ENCODE results near the gene CAMK4. TPM values are rescaled to one million over a fixed set of nuclear protein-coding genes. Genes with fewer than 3 reads are reported as not detected.

The CAMK4 gene
- total and polyA plus RNA-seq, 4 donors, result 0.27 to 1.4 (median 1.2) TPM

- TF ChIP-seq, protein P1, sequence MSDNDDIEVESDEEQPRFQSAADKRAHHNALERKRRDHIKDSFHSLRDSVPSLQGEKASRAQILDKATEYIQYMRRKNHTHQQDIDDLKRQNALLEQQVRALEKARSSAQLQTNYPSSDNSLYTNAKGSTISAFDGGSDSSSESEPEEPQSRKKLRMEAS (IDR thresholded peaks at IDR 0.05), result no peak
- TF ChIP-seq JUND (IDR thresholded peaks at IDR 0.05), result no peak
These were observed 89.0 kb downstream of the CAMK4 start (continued) for GRCh38 chr5:111313017-111313724.

- TF ChIP-seq, protein P2, sequence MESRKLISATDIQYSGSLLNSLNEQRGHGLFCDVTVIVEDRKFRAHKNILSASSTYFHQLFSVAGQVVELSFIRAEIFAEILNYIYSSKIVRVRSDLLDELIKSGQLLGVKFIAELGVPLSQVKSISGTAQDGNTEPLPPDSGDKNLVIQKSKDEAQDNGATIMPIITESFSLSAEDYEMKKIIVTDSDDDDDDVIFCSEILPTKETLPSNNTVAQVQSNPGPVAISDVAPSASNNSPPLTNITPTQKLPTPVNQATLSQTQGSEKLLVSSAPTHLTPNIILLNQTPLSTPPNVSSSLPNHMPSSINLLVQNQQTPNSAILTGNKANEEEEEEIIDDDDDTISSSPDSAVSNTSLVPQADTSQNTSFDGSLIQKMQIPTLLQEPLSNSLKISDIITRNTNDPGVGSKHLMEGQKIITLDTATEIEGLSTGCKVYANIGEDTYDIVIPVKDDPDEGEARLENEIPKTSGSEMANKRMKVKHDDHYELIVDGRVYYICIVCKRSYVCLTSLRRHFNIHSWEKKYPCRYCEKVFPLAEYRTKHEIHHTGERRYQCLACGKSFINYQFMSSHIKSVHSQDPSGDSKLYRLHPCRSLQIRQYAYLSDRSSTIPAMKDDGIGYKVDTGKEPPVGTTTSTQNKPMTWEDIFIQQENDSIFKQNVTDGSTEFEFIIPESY (IDR thresholded peaks at IDR 0.05), result no peak
- TF ChIP-seq NR2F2 (IDR thresholded peaks at IDR 0.05), result no peak
- TF ChIP-seq ATF3 (IDR thresholded peaks at IDR 0.05), result no peak
- TF ChIP-seq, protein P3, sequence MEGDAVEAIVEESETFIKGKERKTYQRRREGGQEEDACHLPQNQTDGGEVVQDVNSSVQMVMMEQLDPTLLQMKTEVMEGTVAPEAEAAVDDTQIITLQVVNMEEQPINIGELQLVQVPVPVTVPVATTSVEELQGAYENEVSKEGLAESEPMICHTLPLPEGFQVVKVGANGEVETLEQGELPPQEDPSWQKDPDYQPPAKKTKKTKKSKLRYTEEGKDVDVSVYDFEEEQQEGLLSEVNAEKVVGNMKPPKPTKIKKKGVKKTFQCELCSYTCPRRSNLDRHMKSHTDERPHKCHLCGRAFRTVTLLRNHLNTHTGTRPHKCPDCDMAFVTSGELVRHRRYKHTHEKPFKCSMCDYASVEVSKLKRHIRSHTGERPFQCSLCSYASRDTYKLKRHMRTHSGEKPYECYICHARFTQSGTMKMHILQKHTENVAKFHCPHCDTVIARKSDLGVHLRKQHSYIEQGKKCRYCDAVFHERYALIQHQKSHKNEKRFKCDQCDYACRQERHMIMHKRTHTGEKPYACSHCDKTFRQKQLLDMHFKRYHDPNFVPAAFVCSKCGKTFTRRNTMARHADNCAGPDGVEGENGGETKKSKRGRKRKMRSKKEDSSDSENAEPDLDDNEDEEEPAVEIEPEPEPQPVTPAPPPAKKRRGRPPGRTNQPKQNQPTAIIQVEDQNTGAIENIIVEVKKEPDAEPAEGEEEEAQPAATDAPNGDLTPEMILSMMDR (IDR thresholded peaks at IDR 0.05; ENCODE audit: low read depth, low read length, missing input control), result no peak
- TF ChIP-seq SP1 (IDR thresholded peaks at IDR 0.05), result no peak
- TF ChIP-seq YY1 (IDR thresholded peaks at IDR 0.05), result no peak
- TF ChIP-seq HNF4A (conservative IDR thresholded peaks at IDR 0.05), result no peak
- no peak for TF ChIP-seq RAD21 (IDR thresholded peaks at IDR 0.05)
- no peak for TF ChIP-seq RXRA (IDR thresholded peaks at IDR 0.05)
- TF ChIP-seq, protein P1 (IDR thresholded peaks at IDR 0.05), result no peak
- no peak for DNase-seq (ENCODE audit: low spot score)
- 19% methylated on average over 1 of the region's 1 CpG for WGBS
- Histone ChIP-seq H3K9ac (ENCODE audit: low read depth in 1 of 2, low read length in 2 of 2) (no peak overlapping the region), H3K4me3 (ENCODE audit: low read depth in 1 of 3, low read length in 3 of 3) (no peak overlapping the region), H3K4me1 (ENCODE audit: control insufficient read depth in 4 of 4, insufficient read depth in 4 of 4, low read length in 3 of 4) (no peaks in the 10 kb centered on the region), H3K9me3 (ENCODE audit: control insufficient read depth in 4 of 4, low read length in 3 of 4) (no peaks in the 10 kb centered on the region), H3K36me3 (ENCODE audit: control insufficient read depth in 4 of 4, insufficient read depth in 3 of 4, low read depth in 1 of 4, low read length in 3 of 4) (no peaks in the 10 kb centered on the region), H3K27me3 (ENCODE audit: control insufficient read depth in 4 of 4, insufficient read depth in 4 of 4, low read length in 3 of 4) (no peaks in the 10 kb centered on the region), H3K27ac (ENCODE audit: low read depth in 1 of 2, low read length in 2 of 2) (no peak overlapping the region)
These were observed 96.8 kb downstream of the CAMK4 start for GRCh38 chr5:111320953-111321352.

- H3K4me3 ChIP-seq (ENCODE audit: low read depth in 1 of 3, low read length in 3 of 3), result no peak overlapping the region
- no peak for TF ChIP-seq JUND (IDR thresholded peaks at IDR 0.05)
- no peak for TF ChIP-seq RAD21 (IDR thresholded peaks at IDR 0.05)
- TF ChIP-seq REST (IDR thresholded peaks at IDR 0.05), result no peak
- TF ChIP-seq, protein P3 (IDR thresholded peaks at IDR 0.05; ENCODE audit: low read depth, low read length, missing input control), result no peak
- TF ChIP-seq YY1 (IDR thresholded peaks at IDR 0.05), result no peak
- TF ChIP-seq GABPA (IDR thresholded peaks at IDR 0.05 in 1 of 2, conservative IDR thresholded peaks at IDR 0.05 in 1 of 2), result no peak
- no peak for TF ChIP-seq ATF3 (IDR thresholded peaks at IDR 0.05)
- TF ChIP-seq HNF4A (conservative IDR thresholded peaks at IDR 0.05), result no peak
- no peak for TF ChIP-seq FOXA2 (IDR thresholded peaks at IDR 0.05)
- TF ChIP-seq, protein P1 (IDR thresholded peaks at IDR 0.05), result no peak
- no peak for TF ChIP-seq EGR1 (IDR thresholded peaks at IDR 0.05; ENCODE audit: low read depth in 2 of 2)
- TF ChIP-seq NR2F2 (IDR thresholded peaks at IDR 0.05), result no peak
- TF ChIP-seq FOXA1 (IDR thresholded peaks at IDR 0.05), result no peak
- no peak for TF ChIP-seq TAF1 (conservative IDR thresholded peaks at IDR 0.05)
- no peaks in the 10 kb centered on the region for H3K36me3 ChIP-seq (ENCODE audit: control insufficient read depth in 4 of 4, insufficient read depth in 3 of 4, low read depth in 1 of 4, low read length in 3 of 4)
- H3K9me3 ChIP-seq (ENCODE audit: control insufficient read depth in 4 of 4, low read length in 3 of 4), result no peaks in the 10 kb centered on the region
- no peak for DNase-seq (ENCODE audit: low spot score)
- no peaks in the 10 kb centered on the region for H3K27me3 ChIP-seq (ENCODE audit: control insufficient read depth in 4 of 4, insufficient read depth in 4 of 4, low read length in 3 of 4)
- no peaks in the 10 kb centered on the region for H3K4me1 ChIP-seq (ENCODE audit: control insufficient read depth in 4 of 4, insufficient read depth in 4 of 4, low read length in 3 of 4)
- H3K27ac ChIP-seq (ENCODE audit: low read depth in 1 of 2, low read length in 2 of 2), result no peak overlapping the region
- H3K9ac ChIP-seq (ENCODE audit: low read depth in 1 of 2, low read length in 2 of 2), result no peak overlapping the region
These were observed 97.2 kb downstream of the CAMK4 start for GRCh38 chr5:111321376-111321775.
